IgD-negative memory B cell (primary cell): ENCODE measurements around the gene RPRD2. TPM values are rescaled to one million over a fixed set of nuclear protein-coding genes. Genes with fewer than 3 reads are reported as not detected.
A peak's percentile ranks its signal among the peaks of the same experiment; 100 is the strongest.
"Not testable (repeated sequence)": the region's sequence is repeated elsewhere in the genome, so short reads cannot be mapped to it uniquely, and the experiment has no call there.

Experiments
- H3K27ac Mint-ChIP-seq, 3 donors: one replicate each; pipeline ENCODE4 v1.8.0; 2020 to 2022; ENCODE audit warnings: mild to moderate bottlenecking in 3 of 3, mixed read lengths in 3 of 3, moderate library complexity in 1 of 3
- H3K27me3 Mint-ChIP-seq: one replicate; pipeline ENCODE4 v1.8.0; 2021; ENCODE audit warnings: mixed read lengths
- H3K36me3 Mint-ChIP-seq: one replicate; pipeline ENCODE4 v1.8.0; 2020; ENCODE audit warnings: mild to moderate bottlenecking, mixed read lengths
- H3K4me1 Mint-ChIP-seq, 3 donors: one replicate each; pipeline ENCODE4 v1.8.0; 2020 to 2022; ENCODE audit warnings: mixed read lengths in 3 of 3, mild to moderate bottlenecking in 1 of 3
- H3K4me3 Mint-ChIP-seq, 4 donors: one replicate each; pipeline ENCODE4 v1.8.0; 2020 to 2022; ENCODE audit warnings: mild to moderate bottlenecking in 4 of 4, mixed read lengths in 4 of 4, moderate library complexity in 3 of 4
- H3K9me3 Mint-ChIP-seq, 3 donors: one replicate each; pipeline ENCODE4 v1.8.0; 2020 to 2021; ENCODE audit warnings: mixed read lengths in 3 of 3, mild to moderate bottlenecking in 1 of 3
- polyA plus RNA-seq: library from polyadenylated mRNA; unstranded; fragments of 300-500 nt; fragmentation: Illumina TruSeq; gene quantifications from one replicate; pipeline ENCODE4 v1.2.3, GENCODE V29; 2021

RPRD2 gene
- polyA plus RNA-seq, 1 donor from 2014 or later, result 34.1 TPM

GRCh38 chr1:150372580-150372979 is 8.6 kb downstream of the RPRD2 start:
- H3K36me3 Mint-ChIP-seq, result peaks cover 5% of the 10 kb centered on the region
- peaks cover 34 to 48% (median 45%) of the 10 kb centered on the region in 3 donors for H3K4me1 Mint-ChIP-seq

GRCh38 chr1:150376110-150376509 is 12.2 kb downstream of the RPRD2 start:
- no peaks in the 10 kb centered on the region for H3K9me3 Mint-ChIP-seq
- H3K27me3 Mint-ChIP-seq, result no peaks in the 10 kb centered on the region
- no peak overlapping the region for H3K27ac Mint-ChIP-seq
- peaks cover 31 to 43% (median 40%) of the 10 kb centered on the region in 3 donors for H3K4me1 Mint-ChIP-seq
- peaks cover 5% of the 10 kb centered on the region for H3K36me3 Mint-ChIP-seq
- H3K4me3 Mint-ChIP-seq, result no peak overlapping the region

More at GRCh38 chr1:150372580-150372979, 8.6 kb downstream of the RPRD2 start:
- Mint-ChIP-seq H3K27me3 (no peaks in the 10 kb centered on the region), H3K4me3 (no peak overlapping the region), H3K9me3 (no peaks in the 10 kb centered on the region), H3K27ac (no peak overlapping the region)

GRCh38 chr1:150383631-150384324 is 19.8 kb downstream of the RPRD2 start:
- Mint-ChIP-seq H3K4me3 (no peak overlapping the region), H3K27me3 (no peaks in the 10 kb centered on the region), H3K36me3 (no peaks in the 10 kb centered on the region), H3K4me1 (peaks cover 20 to 35% (median 23%) of the 10 kb centered on the region in 3 donors), H3K9me3 (no peaks in the 10 kb centered on the region), H3K27ac (peak overlapping the region in 1 of 3 donors; percentile 26)

DNA sequence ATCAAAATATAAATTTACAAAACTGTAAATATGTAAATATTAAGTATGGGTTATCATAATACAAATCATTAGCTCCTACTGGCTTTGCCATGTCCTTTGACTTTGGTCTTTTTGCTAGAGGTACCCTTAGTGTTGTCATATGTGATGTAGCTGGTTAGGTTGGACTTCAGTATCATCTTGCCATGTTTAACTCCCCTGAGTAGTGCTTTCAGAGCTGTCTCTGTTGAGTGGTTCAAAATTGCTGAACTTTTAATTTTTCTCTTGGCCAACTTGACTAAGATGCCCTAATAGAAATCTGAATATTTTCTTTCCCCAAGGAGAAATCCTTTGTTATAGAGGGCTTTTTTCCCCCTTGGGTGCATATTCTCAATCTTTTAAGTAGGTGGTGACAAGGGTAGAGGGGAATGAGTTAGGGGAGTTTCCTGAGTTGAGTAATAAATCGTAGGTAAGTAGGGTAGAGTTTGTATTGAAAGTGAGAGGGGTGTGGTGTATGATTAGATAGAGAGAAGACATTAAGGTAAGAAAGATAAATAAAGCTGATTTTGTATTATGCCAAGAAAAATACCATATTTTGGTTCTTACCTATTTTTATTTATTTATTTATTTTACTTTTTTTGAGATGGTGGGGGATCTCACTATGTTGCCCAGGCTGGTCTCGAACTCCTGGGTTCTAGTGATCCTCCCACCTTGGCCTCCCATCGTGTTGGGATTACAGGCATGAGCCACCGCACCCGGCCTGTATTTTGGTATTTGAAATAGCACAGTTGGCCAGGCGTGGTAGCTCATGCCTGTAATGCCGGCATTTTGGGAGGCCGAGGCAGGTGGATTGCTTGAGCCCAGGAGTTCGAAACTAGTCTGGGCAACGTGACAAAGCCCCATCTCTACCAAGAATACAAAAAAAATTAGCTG is 21.8 kb downstream of the RPRD2 start:
- peaks cover 22 to 38% (median 30%) of the 10 kb centered on the region in 3 donors for H3K4me1 Mint-ChIP-seq
- peaks cover 1% of the 10 kb centered on the region for H3K36me3 Mint-ChIP-seq
- H3K27me3 Mint-ChIP-seq, result no peaks in the 10 kb centered on the region
- H3K4me3 Mint-ChIP-seq, result peak overlapping the region in 1 of 4 donors; percentile 14
- H3K27ac Mint-ChIP-seq, result peak overlapping the region in 2 of 3 donors; percentile 22 to 85
- H3K9me3 Mint-ChIP-seq, result no peaks in the 10 kb centered on the region

DNA sequence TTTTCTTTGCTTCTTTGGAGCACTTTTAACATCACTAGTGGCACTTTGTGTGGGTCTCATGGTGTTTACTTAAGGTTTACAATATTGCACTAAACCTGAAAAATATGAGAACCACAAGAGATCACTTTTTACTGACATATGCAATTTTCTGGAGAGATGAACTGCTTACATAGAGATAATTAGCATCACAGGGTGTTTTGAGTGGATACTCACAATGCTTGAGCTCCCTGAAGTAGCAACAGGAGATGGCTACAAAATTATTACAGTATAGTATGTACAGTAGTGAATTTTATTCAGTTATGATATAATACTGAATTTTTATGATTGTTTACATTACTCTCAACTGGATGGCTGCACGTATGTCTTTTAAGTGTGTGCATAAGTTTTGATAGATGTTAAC is 22.6 kb downstream of the RPRD2 start:
- Mint-ChIP-seq H3K27ac (peak overlapping the region in 1 of 3 donors; percentile 19), H3K4me3 (no peak overlapping the region), H3K36me3 (peaks cover 1% of the 10 kb centered on the region), H3K4me1 (peaks cover 21 to 37% (median 28%) of the 10 kb centered on the region in 3 donors), H3K27me3 (no peaks in the 10 kb centered on the region), H3K9me3 (no peaks in the 10 kb centered on the region)

DNA sequence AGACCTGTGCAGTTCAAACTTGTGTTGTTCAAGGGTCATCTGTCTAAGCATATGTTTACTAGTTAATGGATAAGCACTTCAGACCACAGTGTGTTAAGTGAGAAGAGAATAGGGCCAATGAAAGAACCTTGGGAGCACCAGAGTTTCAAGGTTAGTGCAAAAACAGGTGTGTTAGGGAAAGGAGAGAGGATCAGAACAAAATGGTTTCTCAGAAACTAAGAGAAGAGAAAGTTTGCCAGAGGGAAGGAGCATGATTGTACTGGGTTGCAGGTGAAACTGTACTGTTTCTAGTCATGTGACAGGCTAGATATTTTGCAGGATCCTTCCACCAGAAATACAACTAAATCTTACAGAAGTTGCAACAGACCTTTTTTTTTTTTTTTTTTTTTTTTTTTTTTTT is 23.3 kb downstream of the RPRD2 start:
- peaks cover 22 to 31% (median 27%) of the 10 kb centered on the region in 3 donors for H3K4me1 Mint-ChIP-seq
- no peaks in the 10 kb centered on the region for H3K27me3 Mint-ChIP-seq
- peaks cover 1% of the 10 kb centered on the region for H3K36me3 Mint-ChIP-seq
- no peaks in the 10 kb centered on the region for H3K9me3 Mint-ChIP-seq
- H3K27ac Mint-ChIP-seq, result peak overlapping the region in 2 of 3 donors; percentile 35 to 55
- no peak overlapping the region for H3K4me3 Mint-ChIP-seq

GRCh38 chr1:150388241-150388640 is 24.3 kb downstream of the RPRD2 start:
- peaks cover 1% of the 10 kb centered on the region for H3K36me3 Mint-ChIP-seq
- peaks cover 28 to 30% (median 28%) of the 10 kb centered on the region in 3 donors for H3K4me1 Mint-ChIP-seq
- H3K9me3 Mint-ChIP-seq, result no peaks in the 10 kb centered on the region
- H3K27ac Mint-ChIP-seq, result no peak overlapping the region
- no peak overlapping the region for H3K4me3 Mint-ChIP-seq
- no peaks in the 10 kb centered on the region for H3K27me3 Mint-ChIP-seq

DNA sequence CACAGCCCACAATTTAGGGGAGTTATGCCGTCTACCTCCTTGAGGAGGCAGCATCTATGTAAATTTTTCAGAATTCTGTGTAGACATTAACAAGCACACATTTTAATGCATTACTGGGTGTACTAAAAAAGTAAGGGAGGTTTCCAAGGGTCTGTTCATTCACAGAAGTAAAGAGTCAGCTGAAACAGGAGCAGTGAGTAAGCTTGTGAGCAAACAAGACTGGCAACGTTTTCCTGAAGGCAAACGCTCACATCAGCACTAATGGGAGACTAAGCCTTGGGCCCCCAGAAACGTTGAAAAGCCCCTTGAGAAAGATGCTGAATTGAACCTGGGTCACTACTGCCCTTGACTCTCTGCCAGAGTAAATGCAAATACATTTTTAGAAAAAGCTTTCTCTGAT is 25.7 kb downstream of the RPRD2 start:
- Mint-ChIP-seq H3K27me3 (no peaks in the 10 kb centered on the region), H3K36me3 (peaks cover 1% of the 10 kb centered on the region), H3K4me1 (peaks cover 23 to 25% (median 23%) of the 10 kb centered on the region in 3 donors), H3K4me3 (no peak overlapping the region), H3K27ac (no peak overlapping the region), H3K9me3 (no peaks in the 10 kb centered on the region)

- Mint-ChIP-seq H3K4me1 (peaks cover 21 to 25% (median 22%) of the 10 kb centered on the region in 3 donors), H3K27me3 (no peaks in the 10 kb centered on the region), H3K9me3 (peaks cover 0 to 3% (median 0%) of the 10 kb centered on the region in 3 donors), H3K36me3 (peaks cover 16% of the 10 kb centered on the region), H3K27ac (peak overlapping the region in 1 of 3 donors; percentile 87), H3K4me3 (no peak overlapping the region)
These were observed 28.7 kb downstream of the RPRD2 start for GRCh38 chr1:150392627-150393026.

- H3K4me1 Mint-ChIP-seq, result peaks cover 16 to 26% (median 21%) of the 10 kb centered on the region in 3 donors
These were observed 31.2 kb downstream of the RPRD2 start for GRCh38 chr1:150395115-150395514.

DNA sequence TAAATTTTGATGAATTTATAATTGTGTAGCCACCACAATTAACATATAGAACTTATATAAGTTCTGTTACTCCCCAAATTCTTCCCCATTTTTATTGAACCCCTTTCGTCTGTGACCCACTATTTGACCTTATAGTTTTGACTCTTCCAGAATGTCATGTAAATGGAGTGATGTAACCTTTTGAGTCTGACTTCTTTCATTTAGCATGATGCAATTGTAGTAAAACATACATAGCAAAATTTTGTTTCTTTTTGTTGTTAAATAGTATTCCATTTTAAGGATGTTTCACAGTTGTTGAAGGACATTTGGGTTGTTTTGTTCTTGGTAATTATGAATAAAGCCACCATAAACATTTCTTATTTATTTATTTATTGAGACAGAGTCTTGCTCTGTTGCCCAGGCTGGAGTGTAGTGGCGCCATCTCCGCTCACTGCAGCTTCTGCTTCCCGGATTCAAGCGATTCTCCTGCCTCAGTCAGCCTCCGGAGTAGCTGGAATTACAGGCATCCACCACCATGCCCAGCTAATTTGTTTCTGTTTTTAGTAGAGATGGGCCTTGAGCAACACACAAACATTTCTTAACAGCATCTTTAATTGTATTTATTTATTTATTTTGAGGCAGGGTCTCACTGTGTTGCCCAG is 33.6 kb downstream of the RPRD2 start:
- Mint-ChIP-seq H3K4me3 (peak overlapping the region in 1 of 4 donors; percentile 20), H3K27me3 (no peaks in the 10 kb centered on the region), H3K27ac (peak overlapping the region in 1 of 3 donors; percentile 3), H3K9me3 (peaks cover 0 to 3% (median 0%) of the 10 kb centered on the region in 3 donors), H3K4me1 (peaks cover 14 to 27% (median 16%) of the 10 kb centered on the region in 3 donors), H3K36me3 (peaks cover 17% of the 10 kb centered on the region)

More at GRCh38 chr1:150395115-150395514, 31.2 kb downstream of the RPRD2 start:
- H3K4me3 Mint-ChIP-seq, H3K27ac Mint-ChIP-seq, H3K9me3 Mint-ChIP-seq, H3K27me3 Mint-ChIP-seq: not testable (repeated sequence)
- peaks cover 16% of the 10 kb centered on the region for H3K36me3 Mint-ChIP-seq

DNA sequence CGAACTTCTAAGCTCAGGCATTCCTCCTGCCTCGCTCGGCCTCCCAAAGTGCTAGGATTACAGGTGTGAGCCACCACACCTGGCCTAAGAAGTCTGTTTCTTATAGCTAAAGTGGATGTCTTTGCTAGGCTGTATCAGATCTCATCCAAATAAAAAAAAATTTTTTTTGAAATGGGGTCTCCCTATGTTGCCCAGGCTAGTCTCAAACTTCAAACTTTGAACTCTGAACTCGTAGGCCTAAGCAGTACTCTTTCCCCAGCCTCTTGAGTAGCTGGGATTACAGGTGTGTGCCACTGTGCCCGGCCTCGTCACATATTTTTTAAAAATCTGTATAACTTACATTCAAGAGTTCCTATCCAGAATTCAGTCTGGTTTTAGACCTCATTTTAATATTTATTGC is 40.5 kb downstream of the RPRD2 start:
- Mint-ChIP-seq H3K27me3 (no peaks in the 10 kb centered on the region), H3K4me1 (peaks cover 34 to 48% (median 34%) of the 10 kb centered on the region in 3 donors), H3K27ac (no peak overlapping the region), H3K4me3 (no peak overlapping the region), H3K36me3 (peaks cover 6% of the 10 kb centered on the region), H3K9me3 (no peaks in the 10 kb centered on the region)

DNA sequence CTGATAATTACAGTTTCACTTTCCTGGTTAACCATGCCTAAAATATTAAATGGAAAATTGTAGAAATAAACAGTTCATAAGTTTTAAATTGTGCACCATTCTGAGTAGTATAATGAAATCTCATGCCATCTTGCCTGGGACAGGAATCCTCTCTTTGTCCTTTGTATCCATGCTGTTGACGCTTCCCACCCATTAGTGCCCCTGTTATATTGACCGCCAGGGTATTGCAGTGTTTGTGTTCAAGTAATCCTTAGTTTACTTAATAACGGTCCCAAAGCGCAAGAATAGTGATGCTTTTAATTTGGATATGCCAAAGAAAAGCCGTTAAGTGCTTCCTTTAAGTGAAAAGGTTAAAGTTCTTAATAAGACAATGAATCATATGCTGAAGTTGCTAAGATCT is 41.7 kb downstream of the RPRD2 start:
- no peaks in the 10 kb centered on the region for H3K9me3 Mint-ChIP-seq
- H3K36me3 Mint-ChIP-seq, result peaks cover 5% of the 10 kb centered on the region
- peak overlapping the region in 1 of 3 donors; percentile 17 for H3K27ac Mint-ChIP-seq
- H3K4me3 Mint-ChIP-seq, result no peak overlapping the region
- H3K27me3 Mint-ChIP-seq, result no peaks in the 10 kb centered on the region
- H3K4me1 Mint-ChIP-seq, result peaks cover 33 to 55% (median 40%) of the 10 kb centered on the region in 3 donors

DNA sequence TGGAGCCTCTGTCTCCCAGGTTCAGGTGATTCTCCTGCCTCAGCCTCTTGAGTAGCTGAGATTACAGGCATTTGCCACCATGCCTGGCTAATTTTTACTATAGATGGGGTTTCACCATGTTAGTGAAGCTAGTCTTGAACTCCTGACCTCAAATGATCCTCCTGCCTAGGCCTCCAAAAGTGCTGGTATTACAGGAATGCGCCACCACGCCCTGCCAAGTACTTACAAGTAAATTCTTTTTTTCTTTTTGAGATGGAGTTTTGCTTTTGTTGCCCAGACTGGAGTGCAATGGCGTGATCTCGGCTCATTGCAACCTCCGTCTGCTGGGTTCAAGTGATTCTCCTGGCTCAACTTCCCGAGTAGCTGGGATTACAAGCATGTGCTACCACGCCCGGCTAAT is 42.5 kb downstream of the RPRD2 start:
- no peak overlapping the region for H3K4me3 Mint-ChIP-seq
- H3K27ac Mint-ChIP-seq, result no peak overlapping the region
- no peaks in the 10 kb centered on the region for H3K27me3 Mint-ChIP-seq
- H3K36me3 Mint-ChIP-seq, result peaks cover 6% of the 10 kb centered on the region
- peaks cover 33 to 55% (median 40%) of the 10 kb centered on the region in 3 donors for H3K4me1 Mint-ChIP-seq
- no peaks in the 10 kb centered on the region for H3K9me3 Mint-ChIP-seq

- H3K27ac Mint-ChIP-seq, result no peak overlapping the region
These were observed 43.4 kb downstream of the RPRD2 start for GRCh38 chr1:150407330-150407729.

More at GRCh38 chr1:150407330-150407729, 43.4 kb downstream of the RPRD2 start:
- H3K4me3 Mint-ChIP-seq, result no peak overlapping the region
- peaks cover 33 to 55% (median 41%) of the 10 kb centered on the region in 3 donors for H3K4me1 Mint-ChIP-seq
- no peaks in the 10 kb centered on the region for H3K9me3 Mint-ChIP-seq
- no peaks in the 10 kb centered on the region for H3K27me3 Mint-ChIP-seq
- H3K36me3 Mint-ChIP-seq, result peaks cover 6% of the 10 kb centered on the region
